Panc1 (cell line): Measurements from ENCODE around the gene MAPKAP1. TPM values are rescaled to one million over a fixed set of nuclear protein-coding genes. Genes with fewer than 3 reads are reported as not detected.

Source experiments
- ATAC-seq: fragments of 200-7000 bp; cut with Tn5 transposase; 2 replicates; pipeline ENCODE4 v1.9.1; 2020; ENCODE audit warnings: mild to moderate bottlenecking, moderate library complexity
- BruUV-seq: library from RNA; stranded (reverse); fragments of 400-500 nt; replicated peaks from 2 replicates; lab custom pipeline; 2021; lab: Mats Ljungman, UMichigan
- CTCF ChIA-PET: fragments of 300-600 bp; sonication (Branson Sonifier 250); formaldehyde crosslinking; loops from one replicate; lab custom pipeline; 2022; ENCODE audit warnings: antibody characterized with exemption; lab: Charles Lee
- POLR2A ChIA-PET: fragments of 300-600 bp; sonication (Branson Sonifier 250); formaldehyde crosslinking; loops from one replicate; lab custom pipeline; 2022; ENCODE audit warnings: antibody characterized with exemption; lab: Charles Lee
- DNase-seq: peaks from one replicate; pipeline ENCODE4 v3.0.0-alpha.2; 2010; ENCODE audit warnings: low read depth, low spot score
- H3K27ac ChIP-seq: 2 replicates; pipeline ENCODE4 v1.5.1; 2011; ENCODE audit warnings: mild to moderate bottlenecking, low read length, inconsistent platforms
- H3K27me3 ChIP-seq: fragments of 200-500 bp; sonication (Bioruptor generic); 2 replicates; pipeline ENCODE4 v1.6.0; 2014; ENCODE audit warnings: low read length, inconsistent platforms; ENCODE audit not compliant: control insufficient read depth, insufficient read depth
- H3K36me3 ChIP-seq: fragments of 200-500 bp; sonication (Bioruptor generic); 2 replicates; pipeline ENCODE4 v1.5.1; 2014; ENCODE audit warnings: inconsistent platforms, mild to moderate bottlenecking, low read length, moderate library complexity; ENCODE audit not compliant: control insufficient read depth, insufficient read depth
- H3K4me1 ChIP-seq: 2 replicates; pipeline ENCODE4 v1.5.1; 2011; ENCODE audit warnings: inconsistent platforms, mild to moderate bottlenecking, low read length, moderate library complexity; ENCODE audit not compliant: control insufficient read depth, insufficient read depth
- H3K4me3 ChIP-seq, 2 experiments: 2 replicates each; pipeline ENCODE4 v1.5.1; 2011 to 2012; ENCODE audit warnings: low read depth in 2 of 2, low read length in 2 of 2, mild to moderate bottlenecking in 2 of 2, inconsistent platforms in 1 of 2, moderate library complexity in 1 of 2
- H3K9me3 ChIP-seq: fragments of 200-500 bp; sonication (Bioruptor generic); 2 replicates; pipeline ENCODE4 v1.5.1; 2014; ENCODE audit warnings: low read depth, mild to moderate bottlenecking, inconsistent platforms, low read length, moderate library complexity; ENCODE audit not compliant: control insufficient read depth, insufficient read depth
- POLR2AphosphoS5 ChIP-seq: IDR thresholded peaks from 2 replicates; pipeline ENCODE4 v1.6.1; 2012; ENCODE audit warnings: mild to moderate bottlenecking, low read depth, low read length, moderate library complexity
- SIN3A ChIP-seq: IDR thresholded peaks from 2 replicates; pipeline ENCODE4 v1.6.1; 2012; ENCODE audit warnings: low read depth, mild to moderate bottlenecking, low read length, moderate library complexity, borderline replicate concordance; ENCODE audit not compliant: insufficient read depth
- TCF7L2 ChIP-seq: IDR thresholded peaks from 2 replicates; pipeline ENCODE4 v1.6.1; 2011; ENCODE audit warnings: mild to moderate bottlenecking, low read depth, low read length, inconsistent platforms
- in situ Hi-C: cut with HindIII; loops from 2 replicates; pipeline ENCODE4 v1.10.0; 2016; ENCODE audit warnings: low sequenced_read_pairs, low pct_unique_long_range_greater_than_20kb
- intact Hi-C: fragments of 100-400 bp; cut with micrococcal nuclease; formaldehyde crosslinking; loops from one replicate; pipeline ENCODE4 v1.10.0; 2022; ENCODE audit not compliant: unreplicated experiment
- total RNA-seq: library from RNA; stranded (reverse); gene quantifications from one replicate; pipeline ENCODE4 v1.2.1, GENCODE V29; 2021; ENCODE audit not compliant: unreplicated experiment
- TF ChIP-seq, protein P1 (sequence below), 2 experiments: IDR thresholded peaks; 2 replicates each; pipeline ENCODE4 v1.6.1; 2011 to 2012; ENCODE audit warnings: low read depth in 2 of 2, control low read depth in 1 of 2, low read length in 1 of 2, mild to moderate bottlenecking in 1 of 2, moderate library complexity in 1 of 2; ENCODE audit not compliant: insufficient read depth in 1 of 2
- TF ChIP-seq, protein P2 (sequence below): fragments of 450-650 bp; IDR thresholded peaks from 2 replicates; pipeline ENCODE4 v1.5.1; 2017; ENCODE audit warnings: mild to moderate bottlenecking

Gene MAPKAP1
- total RNA-seq, 1 experiment from 2014 or later: 72.7 TPM

DNA sequence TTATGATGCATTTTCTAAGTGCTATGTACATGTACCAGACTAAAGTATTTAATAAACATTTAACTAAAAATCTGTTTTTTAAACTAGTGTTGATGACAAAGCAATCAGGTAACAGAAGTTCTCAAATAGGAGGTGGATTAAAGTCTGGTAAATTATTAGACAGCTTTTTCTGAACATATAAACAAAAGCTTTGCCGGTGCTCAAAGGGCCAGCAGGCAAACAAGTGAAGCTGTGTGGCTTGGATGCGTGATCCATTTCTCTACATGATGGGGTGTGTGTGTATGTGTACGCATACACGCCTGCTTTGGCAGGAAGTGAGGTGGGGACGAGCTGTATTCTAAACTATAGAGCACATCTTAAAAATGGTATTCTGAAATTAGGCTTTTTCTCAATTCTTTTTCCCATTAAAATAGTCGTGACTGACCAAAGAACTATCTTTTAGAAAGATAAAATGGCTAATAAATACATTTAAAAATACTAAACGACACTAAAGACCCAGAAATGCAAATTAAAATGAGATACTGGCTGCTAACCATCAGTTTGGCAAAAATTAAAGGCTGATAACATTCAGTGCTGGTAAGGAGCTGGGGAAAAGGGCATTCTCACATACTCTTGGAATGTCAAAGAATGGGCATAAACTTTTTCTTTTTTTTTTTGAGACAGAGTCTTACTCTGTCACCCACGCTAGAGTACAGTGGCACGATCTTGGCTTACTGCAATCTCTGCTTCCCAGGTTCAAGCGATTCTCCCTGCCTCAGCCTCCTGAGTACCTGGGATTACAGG lies 174.0 kb downstream of the MAPKAP1 start:
- CTCF ChIA-PET: interaction anchor here (0.6 kb wide), 1 partner anchor 631 kb away, joined by 3 read pairs; no protein-coding TSS in a partner anchor
- H3K27ac ChIP-seq: no peak overlapping the region
- ATAC-seq (no peak), DNase-seq (no peak)
- in situ Hi-C loops (no loop called here), intact Hi-C loops (no loop called here)
- no peaks in the 10 kb centered on the region for H3K9me3 ChIP-seq
- H3K36me3 ChIP-seq: no peaks in the 10 kb centered on the region
- no peak overlapping the region for H3K4me3 ChIP-seq
- no peaks in the 10 kb centered on the region for H3K27me3 ChIP-seq
- H3K4me1 ChIP-seq: peaks cover 9% of the 10 kb centered on the region
- POLR2A ChIA-PET: no interaction called here
- BruUV-seq: no TSS peak
- TF ChIP-seq, protein P1, sequence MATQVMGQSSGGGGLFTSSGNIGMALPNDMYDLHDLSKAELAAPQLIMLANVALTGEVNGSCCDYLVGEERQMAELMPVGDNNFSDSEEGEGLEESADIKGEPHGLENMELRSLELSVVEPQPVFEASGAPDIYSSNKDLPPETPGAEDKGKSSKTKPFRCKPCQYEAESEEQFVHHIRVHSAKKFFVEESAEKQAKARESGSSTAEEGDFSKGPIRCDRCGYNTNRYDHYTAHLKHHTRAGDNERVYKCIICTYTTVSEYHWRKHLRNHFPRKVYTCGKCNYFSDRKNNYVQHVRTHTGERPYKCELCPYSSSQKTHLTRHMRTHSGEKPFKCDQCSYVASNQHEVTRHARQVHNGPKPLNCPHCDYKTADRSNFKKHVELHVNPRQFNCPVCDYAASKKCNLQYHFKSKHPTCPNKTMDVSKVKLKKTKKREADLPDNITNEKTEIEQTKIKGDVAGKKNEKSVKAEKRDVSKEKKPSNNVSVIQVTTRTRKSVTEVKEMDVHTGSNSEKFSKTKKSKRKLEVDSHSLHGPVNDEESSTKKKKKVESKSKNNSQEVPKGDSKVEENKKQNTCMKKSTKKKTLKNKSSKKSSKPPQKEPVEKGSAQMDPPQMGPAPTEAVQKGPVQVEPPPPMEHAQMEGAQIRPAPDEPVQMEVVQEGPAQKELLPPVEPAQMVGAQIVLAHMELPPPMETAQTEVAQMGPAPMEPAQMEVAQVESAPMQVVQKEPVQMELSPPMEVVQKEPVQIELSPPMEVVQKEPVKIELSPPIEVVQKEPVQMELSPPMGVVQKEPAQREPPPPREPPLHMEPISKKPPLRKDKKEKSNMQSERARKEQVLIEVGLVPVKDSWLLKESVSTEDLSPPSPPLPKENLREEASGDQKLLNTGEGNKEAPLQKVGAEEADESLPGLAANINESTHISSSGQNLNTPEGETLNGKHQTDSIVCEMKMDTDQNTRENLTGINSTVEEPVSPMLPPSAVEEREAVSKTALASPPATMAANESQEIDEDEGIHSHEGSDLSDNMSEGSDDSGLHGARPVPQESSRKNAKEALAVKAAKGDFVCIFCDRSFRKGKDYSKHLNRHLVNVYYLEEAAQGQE (IDR thresholded peaks at IDR 0.05; ENCODE audit: insufficient read depth in 1 of 2, low read depth in 2 of 2, low read length in 1 of 2): no peak
- TF ChIP-seq, protein P2, sequence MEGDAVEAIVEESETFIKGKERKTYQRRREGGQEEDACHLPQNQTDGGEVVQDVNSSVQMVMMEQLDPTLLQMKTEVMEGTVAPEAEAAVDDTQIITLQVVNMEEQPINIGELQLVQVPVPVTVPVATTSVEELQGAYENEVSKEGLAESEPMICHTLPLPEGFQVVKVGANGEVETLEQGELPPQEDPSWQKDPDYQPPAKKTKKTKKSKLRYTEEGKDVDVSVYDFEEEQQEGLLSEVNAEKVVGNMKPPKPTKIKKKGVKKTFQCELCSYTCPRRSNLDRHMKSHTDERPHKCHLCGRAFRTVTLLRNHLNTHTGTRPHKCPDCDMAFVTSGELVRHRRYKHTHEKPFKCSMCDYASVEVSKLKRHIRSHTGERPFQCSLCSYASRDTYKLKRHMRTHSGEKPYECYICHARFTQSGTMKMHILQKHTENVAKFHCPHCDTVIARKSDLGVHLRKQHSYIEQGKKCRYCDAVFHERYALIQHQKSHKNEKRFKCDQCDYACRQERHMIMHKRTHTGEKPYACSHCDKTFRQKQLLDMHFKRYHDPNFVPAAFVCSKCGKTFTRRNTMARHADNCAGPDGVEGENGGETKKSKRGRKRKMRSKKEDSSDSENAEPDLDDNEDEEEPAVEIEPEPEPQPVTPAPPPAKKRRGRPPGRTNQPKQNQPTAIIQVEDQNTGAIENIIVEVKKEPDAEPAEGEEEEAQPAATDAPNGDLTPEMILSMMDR: no peak
- TF ChIP-seq POLR2AphosphoS5: no peak
- TF ChIP-seq TCF7L2: no peak
- no peak for TF ChIP-seq SIN3A

DNA sequence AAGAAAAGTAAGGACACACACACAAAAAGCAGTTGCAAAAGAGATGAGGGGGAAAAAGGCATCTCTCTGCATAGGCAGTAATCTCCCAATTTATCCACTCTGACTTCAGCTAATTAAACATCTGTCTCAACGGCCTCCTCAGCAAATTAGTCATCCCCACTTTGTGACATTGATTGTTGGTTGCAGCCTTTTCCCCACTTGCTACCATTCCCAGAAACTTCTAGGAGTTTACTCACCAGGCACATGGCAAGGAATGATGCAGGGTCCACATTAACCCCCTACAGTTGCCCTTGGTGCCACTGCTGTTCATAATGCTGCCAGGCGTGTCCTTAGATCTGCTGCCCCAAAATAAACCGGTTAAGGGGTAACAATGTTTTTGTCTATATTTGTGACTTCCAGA lies 174.6 kb downstream of the MAPKAP1 start:
- in situ Hi-C loops (no loop called here), intact Hi-C loops (no loop called here)
- no peak overlapping the region for H3K27ac ChIP-seq
- no peak for ATAC-seq
- no peak for DNase-seq
- H3K9me3 ChIP-seq: no peaks in the 10 kb centered on the region
- no peaks in the 10 kb centered on the region for H3K27me3 ChIP-seq
- H3K4me1 ChIP-seq: peaks cover 4% of the 10 kb centered on the region
- TF ChIP-seq, protein P1 (IDR thresholded peaks at IDR 0.05; ENCODE audit: insufficient read depth in 1 of 2, low read depth in 2 of 2, low read length in 1 of 2): no peak
- TF ChIP-seq POLR2AphosphoS5 (no peak), SIN3A (no peak), TCF7L2 (no peak)
- TF ChIP-seq, protein P2: no peak
- ChIA-PET CTCF (interaction anchor here (0.6 kb wide), 1 partner anchor 630 kb away, joined by 3 read pairs; no protein-coding TSS in a partner anchor), POLR2A (no interaction called here)
- H3K36me3 ChIP-seq: no peaks in the 10 kb centered on the region
- no TSS peak for BruUV-seq
- H3K4me3 ChIP-seq: no peak overlapping the region
